Mammary epithelial cell (primary cell): Measurements from ENCODE around the gene EGFL6.

Experiments used
- CTCF ChIP-seq, 2 donors: IDR thresholded peaks in 1 of 2; conservative IDR thresholded peaks in 1 of 2; 2 replicates each; pipeline ENCODE4 v1.5.1; 2011 to 2012; ENCODE audit warnings: inconsistent platforms in 2 of 2, low read length in 2 of 2, mild to moderate bottlenecking in 2 of 2, control low read depth in 1 of 2, low read depth in 1 of 2; ENCODE audit not compliant: insufficient read depth in 1 of 2; ENCODE audit errors: extremely low read depth in 1 of 2
- EZH2 ChIP-seq: IDR thresholded peaks from 2 replicates; pipeline ENCODE4 v1.6.1; 2012; ENCODE audit warnings: low read length, inconsistent platforms, borderline replicate concordance

DNA sequence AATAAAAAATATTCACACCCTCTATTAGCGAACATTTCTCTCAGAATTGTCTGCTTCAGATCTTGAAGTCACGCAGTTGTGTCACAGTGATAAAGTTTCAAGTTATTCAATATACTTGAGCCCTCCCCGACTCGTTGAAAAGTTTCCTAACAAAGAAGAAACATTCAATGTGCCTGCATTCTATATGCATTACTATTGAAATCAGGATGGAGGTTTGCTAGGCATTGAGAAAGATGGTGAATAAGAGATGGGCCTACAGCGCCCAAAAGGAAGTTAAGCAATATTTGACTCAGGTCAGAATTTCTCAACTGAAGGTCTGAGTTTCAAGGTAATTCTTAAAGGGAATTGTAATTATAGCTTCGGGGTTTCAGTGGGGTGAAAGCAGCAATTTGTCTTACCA, 89.7 kb downstream of the EGFL6 start:
- TF ChIP-seq CTCF (conservative IDR thresholded peaks at IDR 0.05 in 1 of 2, IDR thresholded peaks at IDR 0.05 in 1 of 2; ENCODE audit: extremely low read depth in 1 of 2, insufficient read depth in 1 of 2, low read depth in 1 of 2, low read length in 2 of 2) (no peak), EZH2 (no peak)
